Middle frontal gyrus (tissue), 1 donor: Measurements from ENCODE around the gene CRIM1.

Experiments
- DNase-seq: peaks from one replicate; pipeline ENCODE4 v3.0.0-alpha.2; 2015; ENCODE audit warnings: low spot score; ENCODE audit errors: extremely low spot score

Gene CRIM1

GRCh38 chr2:36547906-36548305 is 192.3 kb downstream of the CRIM1 start:
- no peak for DNase-seq

DNA sequence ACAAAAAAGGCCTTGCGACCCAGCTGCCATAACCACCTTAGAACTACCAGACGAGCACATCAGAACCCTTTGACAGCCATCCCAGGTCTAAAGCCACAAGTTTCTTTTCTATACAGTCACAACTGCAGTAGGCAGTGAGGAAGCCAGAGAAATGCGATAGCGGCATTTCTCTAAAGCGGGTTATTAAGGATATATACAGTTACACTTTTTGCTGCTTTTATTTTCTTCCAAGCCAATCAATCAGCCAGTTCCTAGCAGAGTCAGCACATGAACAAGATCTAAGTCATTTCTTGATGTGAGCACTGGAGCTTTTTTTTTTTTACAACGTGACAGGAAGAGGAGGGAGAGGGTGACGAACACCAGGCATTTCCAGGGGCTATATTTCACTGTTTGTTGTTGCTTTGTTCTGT is 193.6 kb downstream of the CRIM1 start:
- no peak for DNase-seq

DNA sequence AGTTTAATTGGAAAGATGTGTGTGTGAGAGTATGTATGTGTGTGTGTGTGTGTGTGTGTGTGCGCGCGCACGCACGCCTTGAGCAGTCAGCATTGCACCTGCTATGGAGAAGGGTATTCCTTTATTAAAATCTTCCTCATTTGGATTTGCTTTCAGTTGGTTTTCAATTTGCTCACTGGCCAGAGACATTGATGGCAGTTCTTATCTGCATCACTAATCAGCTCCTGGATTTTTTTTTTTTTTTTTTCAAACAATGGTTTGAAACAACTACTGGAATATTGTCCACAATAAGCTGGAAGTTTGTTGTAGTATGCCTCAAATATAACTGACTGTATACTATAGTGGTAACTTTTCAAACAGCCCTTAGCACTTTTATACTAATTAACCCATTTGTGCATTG is 194.4 kb downstream of the CRIM1 start:
- no peak for DNase-seq

DNA sequence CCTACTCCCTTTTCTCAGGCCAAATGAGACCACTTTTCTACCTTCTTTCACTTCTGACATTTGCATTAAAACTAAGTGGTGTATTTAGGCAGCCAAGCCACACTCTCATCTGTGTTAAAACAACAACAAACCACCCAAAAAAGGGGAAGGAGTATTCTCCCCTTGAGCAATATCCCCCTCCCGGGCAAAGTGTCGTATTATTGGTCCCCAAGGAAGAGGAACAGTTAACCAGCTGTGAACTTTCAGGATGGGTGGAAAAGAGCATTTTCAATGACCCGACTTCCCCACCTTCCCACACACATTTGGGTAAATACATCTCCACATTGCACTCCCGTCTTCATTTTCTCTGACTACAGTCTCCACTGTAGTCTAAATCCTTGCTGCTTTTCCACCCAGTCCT is 198.1 kb downstream of the CRIM1 start:
- DNase-seq = no peak

DNA sequence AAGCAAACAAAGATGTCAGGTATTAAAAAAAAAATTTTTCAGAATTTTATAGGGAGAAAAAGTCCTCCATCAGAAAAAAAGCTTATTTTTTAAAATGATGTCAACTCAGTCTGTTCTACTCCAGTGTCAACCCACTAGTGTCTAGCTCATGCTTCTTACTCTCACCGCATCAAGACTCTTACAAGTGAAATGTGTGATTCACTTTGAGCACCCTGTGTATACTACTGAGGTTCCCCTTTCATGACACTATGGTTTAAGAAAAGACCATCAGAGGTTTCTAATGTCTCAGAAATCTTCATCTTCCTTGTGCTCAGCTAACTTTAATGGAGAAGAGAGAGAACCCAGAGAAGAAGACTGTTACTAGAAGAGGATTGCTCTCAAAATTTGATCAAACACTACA is 199.0 kb downstream of the CRIM1 start:
- DNase-seq = no peak

DNA sequence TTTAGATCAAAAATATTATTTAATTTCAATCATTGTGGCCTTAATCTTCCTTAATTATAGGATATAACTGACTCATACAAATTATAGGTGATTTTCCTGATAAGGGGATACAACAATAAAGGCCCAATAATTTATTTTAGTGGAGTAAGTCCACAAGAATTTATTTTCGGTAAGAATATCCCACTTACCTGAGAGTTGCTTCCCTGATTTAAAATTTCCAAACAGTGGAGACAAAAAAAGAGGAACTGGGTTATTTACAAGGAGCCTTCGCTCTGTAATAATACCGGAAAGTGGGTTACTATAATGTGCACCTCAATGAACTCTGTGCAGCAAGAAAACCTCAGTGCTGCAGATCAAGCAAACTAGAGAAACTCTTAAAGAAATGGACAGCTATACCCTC is 200.2 kb downstream of the CRIM1 start:
- no peak for DNase-seq

DNA sequence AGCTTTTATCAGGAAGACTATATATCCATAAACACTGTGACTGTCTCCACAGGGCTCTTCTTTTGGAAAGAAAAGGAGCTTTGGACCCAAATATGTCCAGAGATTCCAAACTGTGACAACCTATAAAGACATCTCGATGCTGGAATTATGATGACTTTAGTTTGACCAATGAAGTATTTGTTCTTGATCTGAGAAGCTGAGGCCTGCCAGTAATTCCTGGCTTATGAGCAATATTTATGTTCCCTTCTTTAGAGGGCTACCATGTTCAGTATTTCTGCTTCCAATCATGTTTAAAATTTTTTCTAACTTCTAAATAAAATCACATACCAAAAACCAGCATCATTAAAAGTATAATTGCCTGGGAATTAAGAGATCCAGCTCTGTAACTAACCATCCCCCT is 201.3 kb downstream of the CRIM1 start:
- no peak for DNase-seq

DNA sequence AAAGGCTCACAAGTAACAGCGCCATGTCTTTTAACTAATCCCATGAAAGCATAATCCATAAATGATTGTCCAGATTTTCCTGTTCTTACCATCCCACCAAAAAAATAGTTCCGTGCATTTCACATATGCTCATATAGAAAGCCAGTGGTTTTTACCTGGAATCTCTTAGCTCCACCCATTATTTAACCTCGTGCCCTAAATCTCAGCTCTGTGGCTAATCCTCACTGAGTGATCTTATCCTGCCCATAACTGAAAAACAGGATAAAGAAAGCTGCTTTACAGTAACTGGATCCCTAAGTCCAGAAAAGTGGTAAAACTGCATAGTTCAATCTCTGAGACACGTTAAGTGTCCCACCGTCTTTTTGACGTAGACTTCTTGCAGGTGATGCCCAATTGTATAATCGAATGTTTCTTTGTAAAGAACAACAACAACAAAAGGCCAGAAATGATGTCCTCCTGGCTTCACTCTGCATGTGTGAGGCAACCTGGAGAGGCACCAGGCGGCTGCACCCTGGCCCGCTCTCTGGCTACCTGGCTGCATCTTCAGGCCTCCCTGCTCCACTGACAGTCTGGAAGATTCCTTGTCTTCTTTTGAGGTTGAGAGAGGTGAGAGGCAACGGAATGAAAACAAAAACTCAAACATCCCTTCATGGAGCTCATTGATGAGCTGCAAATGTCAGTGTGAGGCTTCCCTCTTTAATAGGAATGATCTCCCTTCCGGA is 203.8 kb downstream of the CRIM1 start:
- no peak for DNase-seq

GRCh38 chr2:36560726-36561125 is 205.1 kb downstream of the CRIM1 start:
- DNase-seq = no peak

GRCh38 chr2:36561237-36561944 is 205.8 kb downstream of the CRIM1 start:
- no peak for DNase-seq

DNA sequence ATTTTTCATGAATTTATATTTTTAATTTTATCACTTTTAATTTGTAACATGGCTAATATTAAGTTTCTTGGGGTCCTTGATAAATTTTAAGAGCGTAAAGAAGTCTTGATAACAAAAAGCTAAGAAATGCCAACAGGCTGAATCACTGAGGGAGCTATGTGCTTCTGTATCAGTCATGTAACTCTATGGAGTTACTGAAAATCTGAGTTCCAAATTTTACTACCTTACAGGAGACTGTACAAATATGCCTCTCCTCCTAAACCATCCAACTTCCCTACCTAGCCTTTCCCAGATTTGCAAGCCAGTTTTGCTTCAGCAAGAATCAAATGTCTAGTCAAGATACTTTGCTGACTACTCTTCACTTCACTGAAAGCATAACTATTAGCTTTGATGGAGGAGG is 206.7 kb downstream of the CRIM1 start:
- DNase-seq = no peak

DNA sequence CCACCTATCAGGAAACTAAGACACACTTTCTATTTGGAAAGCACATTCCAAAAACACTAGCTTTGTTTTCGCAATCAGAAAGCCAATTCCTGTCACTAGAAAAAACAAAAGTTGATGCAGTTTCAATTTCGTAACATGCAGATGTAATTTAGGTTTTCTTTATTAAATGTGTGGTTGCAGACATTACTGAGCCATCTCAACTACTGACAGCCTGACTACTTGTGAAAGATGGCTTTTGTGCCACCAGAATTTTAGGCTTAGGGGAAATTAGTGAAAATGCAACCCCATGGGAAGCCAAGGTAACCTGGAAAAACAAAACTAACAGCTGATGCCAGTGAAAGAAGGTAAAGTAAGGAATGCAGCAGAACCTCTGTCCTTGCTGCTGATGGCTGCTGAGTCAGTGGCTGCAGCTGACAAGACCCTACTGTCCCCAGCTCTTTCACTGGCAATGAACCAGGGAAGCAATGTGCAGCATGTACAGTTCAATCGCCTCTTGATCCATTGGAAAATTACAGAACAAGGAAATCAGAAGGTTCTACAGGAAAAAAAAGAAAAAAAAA is 207.5 kb downstream of the CRIM1 start:
- no peak for DNase-seq

- DNase-seq = no peak
Observed at GRCh38 chr2:36564377-36564930, 208.9 kb downstream of the CRIM1 start.

GRCh38 chr2:36565712-36566111 is 210.1 kb downstream of the CRIM1 start:
- DNase-seq = no peak

DNA sequence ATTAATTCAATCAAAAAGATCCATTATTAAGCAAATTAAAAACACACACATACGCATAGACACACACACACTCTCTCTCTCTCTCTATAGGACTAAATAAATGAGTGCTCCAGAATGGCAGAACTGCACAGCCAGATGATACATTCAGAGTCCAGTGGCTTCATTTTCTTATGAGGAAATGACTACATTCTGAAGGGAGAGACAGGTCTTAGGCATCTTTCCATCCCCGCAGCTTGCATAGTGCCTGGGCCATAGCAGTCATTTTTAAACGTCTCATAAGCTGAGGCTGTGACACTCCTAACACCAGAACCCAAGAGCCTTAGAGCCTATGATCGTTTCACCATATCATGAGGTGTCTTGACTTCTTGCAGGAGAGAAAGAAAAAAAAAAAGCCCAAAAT is 211.3 kb downstream of the CRIM1 start:
- no peak for DNase-seq

DNA sequence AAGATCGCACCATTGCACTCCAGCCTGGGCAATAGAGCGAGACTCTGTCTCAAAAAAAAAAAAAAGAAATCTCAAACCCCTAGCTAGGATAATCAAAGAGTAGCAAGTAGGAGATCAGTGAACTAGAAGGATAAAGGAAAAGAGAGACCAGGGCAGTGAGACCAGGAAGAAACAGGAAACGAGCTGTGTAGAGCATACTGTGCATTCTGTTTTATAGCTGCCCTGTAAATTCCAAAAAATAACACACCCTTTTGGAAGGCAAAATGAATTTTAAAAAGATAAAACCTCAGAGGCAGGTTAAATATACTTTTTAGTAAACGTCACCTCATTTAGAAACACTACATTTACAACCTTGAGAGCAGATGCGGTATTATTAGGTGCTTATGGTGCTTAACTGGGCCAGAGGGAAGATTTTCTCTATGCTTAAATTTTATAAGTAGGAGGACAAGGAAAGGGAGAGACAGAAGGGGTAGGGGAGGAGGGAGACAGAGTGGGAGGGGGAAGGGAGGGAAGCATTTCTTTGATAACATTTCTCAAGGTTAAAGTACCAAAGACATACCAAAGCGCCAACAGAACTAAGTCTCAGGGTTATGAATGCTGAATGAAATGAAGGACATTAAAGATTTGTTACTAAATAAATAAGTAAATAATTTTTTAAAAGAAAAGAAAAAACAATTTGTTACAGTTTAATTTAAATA is 212.3 kb downstream of the CRIM1 start:
- DNase-seq = no peak

DNA sequence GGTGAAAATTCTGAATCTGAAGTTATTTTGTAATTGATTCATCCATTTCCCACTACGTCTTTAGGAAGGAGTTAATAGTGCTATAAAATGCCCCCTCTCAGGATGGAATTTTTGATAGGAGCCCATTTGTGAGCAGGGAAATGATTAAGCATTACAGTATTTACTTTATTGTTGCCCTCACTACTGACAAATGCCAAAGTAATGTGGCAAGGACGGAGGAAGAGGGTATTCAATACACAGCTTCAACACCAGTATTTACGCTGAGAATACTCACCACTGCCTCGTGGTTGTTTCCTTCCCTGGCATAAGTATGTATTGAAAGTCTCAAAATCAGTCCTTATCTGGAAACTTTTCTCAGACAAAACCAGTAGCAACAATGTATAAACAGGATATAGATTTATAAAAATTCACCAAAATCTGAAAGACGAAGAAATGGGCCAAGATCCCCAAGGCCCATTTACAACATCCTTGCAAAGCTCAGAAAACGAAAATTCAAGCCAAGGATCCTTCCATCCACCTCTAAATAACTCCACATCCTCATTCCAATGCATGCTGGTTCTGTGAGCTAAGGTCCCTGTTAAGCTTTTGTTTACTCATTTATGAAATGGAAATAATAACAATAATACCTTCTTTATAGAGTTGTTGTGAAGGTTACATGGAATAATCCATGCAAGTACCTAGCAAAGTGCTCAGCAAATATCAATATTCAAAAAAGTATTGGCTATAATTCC is 213.1 kb downstream of the CRIM1 start:
- DNase-seq = no peak

DNA sequence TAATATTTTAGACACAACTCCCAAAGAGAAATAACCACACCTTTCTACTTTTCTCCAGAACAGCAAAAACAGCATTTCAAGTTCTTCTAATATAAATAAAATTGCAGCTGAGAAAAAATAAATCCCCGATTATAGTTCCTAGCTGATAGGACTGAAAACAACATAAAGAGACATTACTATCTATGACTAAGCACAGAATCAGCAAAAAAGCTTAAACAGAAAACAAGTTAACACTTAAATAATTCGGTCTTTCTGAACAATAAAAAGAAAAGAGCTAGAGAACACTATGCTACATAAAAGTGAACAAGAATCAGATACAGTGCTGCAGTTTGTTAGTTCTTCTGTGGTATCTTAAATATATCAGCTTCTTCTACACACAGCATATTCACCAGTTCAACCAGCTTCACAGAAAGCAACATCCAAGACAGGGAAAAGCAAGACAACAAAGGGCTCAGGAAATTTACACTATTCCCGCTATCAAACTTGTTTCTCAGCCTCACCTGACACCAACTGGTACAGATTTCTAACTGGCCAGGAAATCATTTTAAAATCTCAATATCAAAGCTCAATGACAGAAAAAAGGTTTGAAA is 213.8 kb downstream of the CRIM1 start:
- DNase-seq = no peak

GRCh38 chr2:36570416-36570815 is 214.8 kb downstream of the CRIM1 start:
- no peak for DNase-seq

DNA sequence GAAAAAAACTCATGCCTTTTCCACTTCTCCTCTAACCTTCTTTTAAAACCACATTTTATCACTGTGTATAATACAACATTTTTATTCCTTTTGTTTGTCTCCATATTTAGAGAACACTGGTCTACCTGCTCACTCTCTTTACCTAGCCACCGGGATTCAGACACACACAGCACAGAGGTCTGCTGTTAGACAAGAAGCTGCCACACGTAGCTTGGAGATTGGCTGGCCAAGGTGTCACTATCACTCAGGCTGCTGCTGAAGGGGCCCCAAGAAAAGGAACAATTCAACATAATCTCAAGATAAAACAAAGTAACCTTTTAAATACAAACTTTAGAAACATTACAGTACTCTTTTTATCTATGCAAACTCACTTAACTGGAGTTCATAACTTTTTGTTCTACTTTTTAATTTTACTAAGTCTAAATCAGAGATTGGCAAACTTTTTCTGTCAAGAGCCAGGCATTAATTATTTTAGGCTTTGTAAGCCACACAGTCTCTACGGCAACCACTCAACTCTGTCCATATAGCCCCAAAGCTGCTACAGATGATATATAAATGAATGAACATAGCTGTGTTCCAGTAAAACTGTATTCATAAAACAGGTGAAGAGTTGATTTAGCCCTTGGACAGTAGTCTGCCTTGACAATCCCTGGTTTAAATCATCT is 216.6 kb downstream of the CRIM1 start:
- DNase-seq = no peak
